OCI-LY3 (cell line): ENCODE data around the gene OR52E6.

Source experiments
- H2AFZ ChIP-seq: fragments of 200-600, 300-600 bp; shearing (Covaris generic); 2 replicates; pipeline ENCODE4 v1.6.0; 2014; ENCODE audit warnings: antibody characterized with exemption, low read depth, low read length
- H3K27ac ChIP-seq: fragments of 200-600, 300-600 bp; sonication (generic); 2 replicates; pipeline ENCODE4 v1.5.1; 2014; ENCODE audit warnings: mild to moderate bottlenecking, low read length, moderate library complexity, mixed read lengths
- H3K27me3 ChIP-seq: fragments of 200-600, 300-600 bp; sonication (generic); 2 replicates; pipeline ENCODE4 v1.6.1; 2014; ENCODE audit warnings: low read depth, low read length, mixed read lengths
- H3K36me3 ChIP-seq: fragments of 200-600, 300-600 bp; sonication (generic); replicated peaks from 2 replicates; pipeline ENCODE3; 2014; ENCODE audit warnings: low read depth, low read length, mixed read lengths
- H3K4me1 ChIP-seq: fragments of 300-600, 200-600 bp; sonication (generic); 2 replicates; pipeline ENCODE4 v1.6.1; 2014; ENCODE audit warnings: low read length, mixed read lengths
- H3K4me2 ChIP-seq: fragments of 200-600, 300-600 bp; sonication (generic); 2 replicates; pipeline ENCODE4 v1.6.1; 2014; ENCODE audit warnings: low read length, mixed read lengths
- H3K4me3 ChIP-seq: fragments of 300-600, 200-600 bp; sonication (generic); 2 replicates; pipeline ENCODE4 v1.5.1; 2014; ENCODE audit warnings: antibody characterized with exemption, mild to moderate bottlenecking, low read length, moderate library complexity
- H3K79me2 ChIP-seq: fragments of 300-600, 200-600 bp; shearing (Covaris generic); 2 replicates; pipeline ENCODE4 v1.6.1; 2014; ENCODE audit warnings: mild to moderate bottlenecking, low read length, mixed read lengths
- H3K9ac ChIP-seq: fragments of 300-600, 200-600 bp; shearing (Covaris generic); 2 replicates; pipeline ENCODE4 v1.6.0; 2014; ENCODE audit warnings: mild to moderate bottlenecking, low read length, moderate library complexity
- H3K9me3 ChIP-seq: fragments of 200-600, 300-600 bp; shearing (Covaris generic); 2 replicates; pipeline ENCODE4 v1.6.1; 2014; ENCODE audit warnings: low read length, mixed read lengths; ENCODE audit not compliant: insufficient read depth
- H4K20me1 ChIP-seq: fragments of 200-600, 300-600 bp; sonication (generic); 2 replicates; pipeline ENCODE4 v1.6.1; 2016; ENCODE audit warnings: low read length, mixed read lengths; ENCODE audit not compliant: insufficient read depth
- CTCF ChIP-seq: fragments of 200-600, 300-600 bp; sonication (generic); IDR thresholded peaks from 2 replicates; pipeline ENCODE4 v1.5.1; 2014; ENCODE audit warnings: antibody characterized with exemption, low read length, low read depth
- EZH2phosphoT487 ChIP-seq: fragments of 200-600 bp; shearing (Covaris generic); IDR thresholded peaks from 2 replicates; pipeline ENCODE4 v1.6.1; 2018; ENCODE audit warnings: antibody characterized with exemption, mixed run types, low read depth

The OR52E6 gene

GRCh38 chr11:5881756-5882155 is 40.1 kb upstream of the OR52E6 start:
- Histone ChIP-seq H3K36me3 (no peaks in the 10 kb centered on the region), H3K4me2 (no peak overlapping the region), H3K4me1 (no peaks in the 10 kb centered on the region), H4K20me1 (no peaks in the 10 kb centered on the region), H3K9me3 (no peaks in the 10 kb centered on the region), H2AFZ (no peak overlapping the region), H3K9ac (no peak overlapping the region), H3K27ac (no peak overlapping the region), H3K4me3 (no peak overlapping the region), H3K79me2 (no peaks in the 10 kb centered on the region), H3K27me3 (peaks cover 3% of the 10 kb centered on the region; the same call in 1 of the 2 replicates)
- TF ChIP-seq CTCF (no peak), EZH2phosphoT487 (no peak)

- no peaks in the 10 kb centered on the region for H3K36me3 ChIP-seq
- no peaks in the 10 kb centered on the region for H3K4me1 ChIP-seq
- H3K79me2 ChIP-seq: no peaks in the 10 kb centered on the region
- H3K27ac ChIP-seq: no peak within 1 kb of the TSS
- no peak within 1 kb of the TSS for H2AFZ ChIP-seq
- no peak for TF ChIP-seq EZH2phosphoT487
- TF ChIP-seq CTCF: no peak
- H3K9me3 ChIP-seq: no peaks in the 10 kb centered on the region
- peaks cover 3% of the 10 kb centered on the region; the same call in 1 of the 2 replicates for H3K27me3 ChIP-seq
- H3K4me2 ChIP-seq: no peak within 1 kb of the TSS
- H3K4me3 ChIP-seq: no peak within 1 kb of the TSS
- H3K9ac ChIP-seq: no peak within 1 kb of the TSS
- H4K20me1 ChIP-seq: no peaks in the 10 kb centered on the region
Observed at GRCh38 chr11:5880329-5880728, 38.6 kb upstream of the OR52E6 start, which contains the start of gene OR52E4. OR52E4 (plus strand) TSS chr11:5880629; CDS start chr11:5884293, 3,664 bp downstream.

GRCh38 chr11:5878564-5878963 is 36.9 kb upstream of the OR52E6 start:
- H3K27me3 ChIP-seq: peaks cover 3% of the 10 kb centered on the region; the same call in 1 of the 2 replicates
- H3K27ac ChIP-seq: no peak overlapping the region
- no peaks in the 10 kb centered on the region for H4K20me1 ChIP-seq
- no peaks in the 10 kb centered on the region for H3K4me1 ChIP-seq
- H3K79me2 ChIP-seq: no peaks in the 10 kb centered on the region
- no peak overlapping the region for H2AFZ ChIP-seq
- H3K4me3 ChIP-seq: no peak overlapping the region
- no peaks in the 10 kb centered on the region for H3K36me3 ChIP-seq
- no peak for TF ChIP-seq EZH2phosphoT487
- TF ChIP-seq CTCF: no peak
- H3K9me3 ChIP-seq: no peaks in the 10 kb centered on the region
- H3K9ac ChIP-seq: no peak overlapping the region
- no peak overlapping the region for H3K4me2 ChIP-seq

- H2AFZ ChIP-seq: no peak overlapping the region
- H4K20me1 ChIP-seq: no peaks in the 10 kb centered on the region
- H3K27me3 ChIP-seq: no peaks in the 10 kb centered on the region
- no peak overlapping the region for H3K9ac ChIP-seq
- H3K4me3 ChIP-seq: no peak overlapping the region
- TF ChIP-seq CTCF: no peak
- TF ChIP-seq EZH2phosphoT487: no peak
- no peak overlapping the region for H3K27ac ChIP-seq
- no peaks in the 10 kb centered on the region for H3K79me2 ChIP-seq
- H3K4me2 ChIP-seq: no peak overlapping the region
- no peaks in the 10 kb centered on the region for H3K9me3 ChIP-seq
- no peaks in the 10 kb centered on the region for H3K36me3 ChIP-seq
- H3K4me1 ChIP-seq: no peaks in the 10 kb centered on the region
Observed at GRCh38 chr11:5865826-5866225, 24.1 kb upstream of the OR52E6 start.
